ENCODE measurements around the gene SPATA9. TPM values are rescaled to one million over a fixed set of nuclear protein-coding genes. Genes with fewer than 3 reads are reported as not detected.

SPATA9 gene
- total and polyA plus RNA-seq, 9 of the 15 experiments (the other 6 are each of a cell fraction or from before 2014, with no cell fraction given) = 0.16 to 5.5 (median 0.39) TPM; not detected in 3

GRCh38 chr5:95718203-95718602, 35.4 kb upstream of the SPATA9 start (continued):
- TF ChIP-seq E4F1 (CRISPR knock-in tag; IDR thresholded peaks at IDR 0.05; ENCODE audit: borderline replicate concordance) = no peak
- no peak for TF ChIP-seq MCM5 (IDR thresholded peaks at IDR 0.05; ENCODE audit: low read depth)
- no peak for TF ChIP-seq HMGXB4 (CRISPR knock-in tag; IDR thresholded peaks at IDR 0.05)
- TF ChIP-seq NBN (IDR thresholded peaks at IDR 0.05; ENCODE audit: low read depth) = peak; percentile 90; the same call in 1 of the 2 replicates
- TF ChIP-seq LCOR (CRISPR knock-in tag; IDR thresholded peaks at IDR 0.05) = no peak
- TF ChIP-seq KDM1A (IDR thresholded peaks at IDR 0.05) = 0 out of 4 replicates have a peak, but pooled peaks of 1 of the 2 experiments have one; percentile 8
- peak; percentile 50; the same call in 1 of the 2 replicates for TF ChIP-seq CREM (IDR thresholded peaks at IDR 0.05; ENCODE audit: low read depth)
- TF ChIP-seq SPI1 (IDR thresholded peaks at IDR 0.05; ENCODE audit: borderline replicate concordance, low read depth, low read length) = peak; percentile 65
- TF ChIP-seq ZNF707 (CRISPR knock-in tag; conservative IDR thresholded peaks at IDR 0.05) = no peak
- no peak for TF ChIP-seq ZNF24 (IDR thresholded peaks at IDR 0.05)
- peak; percentile 10; the same call in 1 of the 2 replicates for TF ChIP-seq ZNF253 (CRISPR knock-in tag; conservative IDR thresholded peaks at IDR 0.05)
- TF ChIP-seq PKNOX1 (IDR thresholded peaks at IDR 0.05) = peak; percentile 44; the same call in 1 of the 2 replicates
- TF ChIP-seq, protein P1, sequence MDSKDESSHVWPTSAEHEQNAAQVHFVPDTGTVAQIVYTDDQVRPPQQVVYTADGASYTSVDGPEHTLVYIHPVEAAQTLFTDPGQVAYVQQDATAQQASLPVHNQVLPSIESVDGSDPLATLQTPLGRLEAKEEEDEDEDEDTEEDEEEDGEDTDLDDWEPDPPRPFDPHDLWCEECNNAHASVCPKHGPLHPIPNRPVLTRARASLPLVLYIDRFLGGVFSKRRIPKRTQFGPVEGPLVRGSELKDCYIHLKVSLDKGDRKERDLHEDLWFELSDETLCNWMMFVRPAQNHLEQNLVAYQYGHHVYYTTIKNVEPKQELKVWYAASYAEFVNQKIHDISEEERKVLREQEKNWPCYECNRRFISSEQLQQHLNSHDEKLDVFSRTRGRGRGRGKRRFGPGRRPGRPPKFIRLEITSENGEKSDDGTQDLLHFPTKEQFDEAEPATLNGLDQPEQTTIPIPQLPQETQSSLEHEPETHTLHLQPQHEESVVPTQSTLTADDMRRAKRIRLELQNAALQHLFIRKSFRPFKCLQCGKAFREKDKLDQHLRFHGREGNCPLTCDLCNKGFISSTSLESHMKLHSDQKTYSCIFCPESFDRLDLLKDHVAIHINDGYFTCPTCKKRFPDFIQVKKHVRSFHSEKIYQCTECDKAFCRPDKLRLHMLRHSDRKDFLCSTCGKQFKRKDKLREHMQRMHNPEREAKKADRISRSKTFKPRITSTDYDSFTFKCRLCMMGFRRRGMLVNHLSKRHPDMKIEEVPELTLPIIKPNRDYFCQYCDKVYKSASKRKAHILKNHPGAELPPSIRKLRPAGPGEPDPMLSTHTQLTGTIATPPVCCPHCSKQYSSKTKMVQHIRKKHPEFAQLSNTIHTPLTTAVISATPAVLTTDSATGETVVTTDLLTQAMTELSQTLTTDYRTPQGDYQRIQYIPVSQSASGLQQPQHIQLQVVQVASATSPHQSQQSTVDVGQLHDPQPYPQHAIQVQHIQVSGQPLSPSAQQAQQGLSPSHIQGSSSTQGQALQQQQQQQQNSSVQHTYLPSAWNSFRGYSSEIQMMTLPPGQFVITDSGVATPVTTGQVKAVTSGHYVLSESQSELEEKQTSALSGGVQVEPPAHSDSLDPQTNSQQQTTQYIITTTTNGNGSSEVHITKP (IDR thresholded peaks at IDR 0.05; ENCODE audit: partially characterized antibody) = peak; percentile 19
- no peak for TF ChIP-seq RBM17 (IDR thresholded peaks at IDR 0.05; ENCODE audit: borderline replicate concordance, low read depth, low read length)
- peak; percentile 27 for TF ChIP-seq FOSL1 (tag; conservative IDR thresholded peaks at IDR 0.05)
- no peak for TF ChIP-seq ZNF76 (CRISPR knock-in tag; IDR thresholded peaks at IDR 0.05; ENCODE audit: borderline replicate concordance)
